Measurements from ENCODE around the gene HAS3.
A peak's percentile ranks its signal among the peaks of the same experiment; 100 is the strongest.
"Not testable (repeated sequence)": the region's sequence is repeated elsewhere in the genome, so short reads cannot be mapped to it uniquely, and the experiment has no call there.

HAS3 gene

GRCh38 chr16:69132424-69133252 lies 27.2 kb downstream of the HAS3 start, which contains the start of the genes CHTF8 and UTP4:
TSS of gene CHTF8 (minus strand) at chr16:69132588. CDS start at chr16:69121458, 11,130 bp downstream.
TSS of gene UTP4 (plus strand) at chr16:69132649. CDS start at chr16:69133460, 811 bp downstream.
- Mint-ChIP-seq H3K9me3 (no peaks in the 10 kb centered on the region), H3K4me1 (ENCODE audit: low read depth) (peaks cover 47% of the 10 kb centered on the region), H3K27me3 (no peaks in the 10 kb centered on the region), H3K27ac (peak within 1 kb of the TSS; percentile 88), H3K4me3 (peak within 1 kb of the TSS; percentile 84), H3K36me3 (ENCODE audit: low read depth) (peaks cover 60% of the 10 kb centered on the region)
- intact Hi-C loops (cut with micrococcal nuclease): loop anchor here (2.0 kb wide), 1 partner anchor 178 kb away; the partner anchor contains the start of gene VPS4A

GRCh38 chr16:69133373-69133954 lies 28.0 kb downstream of the HAS3 start:
- Mint-ChIP-seq H3K4me1 (ENCODE audit: low read depth) (peaks cover 43% of the 10 kb centered on the region), H3K9me3 (no peaks in the 10 kb centered on the region), H3K4me3 (peak overlapping the region; percentile 84), H3K27ac (peak overlapping the region; percentile 88), H3K27me3 (no peaks in the 10 kb centered on the region), H3K36me3 (ENCODE audit: low read depth) (peaks cover 61% of the 10 kb centered on the region)
- intact Hi-C loops (cut with micrococcal nuclease): loop anchor here (2.0 kb wide), 1 partner anchor 177 kb away; the partner anchor contains the start of gene VPS4A

- H3K36me3 Mint-ChIP-seq (ENCODE audit: low read depth): peaks cover 85% of the 10 kb centered on the region
- H3K27ac Mint-ChIP-seq: no peak overlapping the region
Measured at GRCh38 chr16:69138608-69139007, 33.2 kb downstream of the HAS3 start.

GRCh38 chr16:69139464-69139863 lies 34.0 kb downstream of the HAS3 start:
- H3K4me1 Mint-ChIP-seq (ENCODE audit: low read depth): peaks cover 13% of the 10 kb centered on the region
- peaks cover 93% of the 10 kb centered on the region for H3K36me3 Mint-ChIP-seq (ENCODE audit: low read depth)
- intact Hi-C loops (cut with micrococcal nuclease); H3K27ac Mint-ChIP-seq; H3K4me3 Mint-ChIP-seq; H3K9me3 Mint-ChIP-seq; H3K27me3 Mint-ChIP-seq: not testable (repeated sequence)

More at GRCh38 chr16:69138608-69139007, 33.2 kb downstream of the HAS3 start:
- Mint-ChIP-seq H3K27me3 (no peaks in the 10 kb centered on the region), H3K4me3 (no peak overlapping the region), H3K9me3 (no peaks in the 10 kb centered on the region), H3K4me1 (ENCODE audit: low read depth) (peaks cover 20% of the 10 kb centered on the region)
- intact Hi-C loops (cut with micrococcal nuclease): no loop called here

- Mint-ChIP-seq H3K9me3 (no peaks in the 10 kb centered on the region), H3K27ac (no peak overlapping the region), H3K4me3 (no peak overlapping the region), H3K27me3 (no peaks in the 10 kb centered on the region), H3K4me1 (ENCODE audit: low read depth) (peaks cover 4% of the 10 kb centered on the region), H3K36me3 (ENCODE audit: low read depth) (peaks cover 100% of the 10 kb centered on the region)
- intact Hi-C loops (cut with micrococcal nuclease): no loop called here
Measured at GRCh38 chr16:69141014-69141413, 35.6 kb downstream of the HAS3 start.

GRCh38 chr16:69141936-69142335 lies 36.5 kb downstream of the HAS3 start:
- H3K36me3 Mint-ChIP-seq (ENCODE audit: low read depth): peaks cover 98% of the 10 kb centered on the region
- H3K9me3 Mint-ChIP-seq: no peaks in the 10 kb centered on the region
- intact Hi-C loops (cut with micrococcal nuclease): no loop called here
- no peaks in the 10 kb centered on the region for H3K27me3 Mint-ChIP-seq
- H3K4me3 Mint-ChIP-seq: no peak overlapping the region
- no peak overlapping the region for H3K27ac Mint-ChIP-seq
- H3K4me1 Mint-ChIP-seq (ENCODE audit: low read depth): no peaks in the 10 kb centered on the region

- Mint-ChIP-seq H3K27me3 (no peaks in the 10 kb centered on the region), H3K9me3 (no peaks in the 10 kb centered on the region), H3K4me1 (ENCODE audit: low read depth) (no peaks in the 10 kb centered on the region), H3K36me3 (ENCODE audit: low read depth) (peaks cover 93% of the 10 kb centered on the region), H3K4me3 (no peak overlapping the region), H3K27ac (no peak overlapping the region)
- intact Hi-C loops (cut with micrococcal nuclease): no loop called here
Measured at GRCh38 chr16:69143116-69143515, 37.7 kb downstream of the HAS3 start.

- Mint-ChIP-seq H3K4me1 (ENCODE audit: low read depth) (no peaks in the 10 kb centered on the region), H3K27me3 (no peaks in the 10 kb centered on the region), H3K27ac (no peak overlapping the region), H3K9me3 (no peaks in the 10 kb centered on the region), H3K36me3 (ENCODE audit: low read depth) (peaks cover 88% of the 10 kb centered on the region), H3K4me3 (no peak overlapping the region)
- intact Hi-C loops (cut with micrococcal nuclease): no loop called here
Measured at GRCh38 chr16:69145658-69146057, 40.2 kb downstream of the HAS3 start.

- H3K27ac Mint-ChIP-seq; H3K27me3 Mint-ChIP-seq; H3K4me1 Mint-ChIP-seq (ENCODE audit: low read depth); H3K4me3 Mint-ChIP-seq; H3K9me3 Mint-ChIP-seq: not testable (repeated sequence)
- intact Hi-C loops (cut with micrococcal nuclease): loop anchor here (1.0 to 10.0 kb wide), 3 partner anchors 38 to 138 kb away; partner anchors contain the start of gene SNTB2
- peaks cover 87% of the 10 kb centered on the region for H3K36me3 Mint-ChIP-seq (ENCODE audit: low read depth)
Measured at GRCh38 chr16:69149621-69150020, 44.2 kb downstream of the HAS3 start.

- H3K36me3 Mint-ChIP-seq (ENCODE audit: low read depth): peaks cover 87% of the 10 kb centered on the region
- intact Hi-C loops (cut with micrococcal nuclease): loop anchor here (1.0 to 10.0 kb wide), 3 partner anchors 37 to 137 kb away; partner anchors contain the start of gene SNTB2
- H3K4me3 Mint-ChIP-seq: no peak overlapping the region
- no peak overlapping the region for H3K27ac Mint-ChIP-seq
- H3K4me1 Mint-ChIP-seq (ENCODE audit: low read depth): no peaks in the 10 kb centered on the region
- H3K27me3 Mint-ChIP-seq: no peaks in the 10 kb centered on the region
- H3K9me3 Mint-ChIP-seq: no peaks in the 10 kb centered on the region
Measured at GRCh38 chr16:69150146-69150865, 44.9 kb downstream of the HAS3 start.

- Mint-ChIP-seq H3K36me3 (ENCODE audit: low read depth) (peaks cover 97% of the 10 kb centered on the region), H3K4me3 (no peak overlapping the region), H3K9me3 (no peaks in the 10 kb centered on the region)
Measured at GRCh38 chr16:69157196-69157595, 51.7 kb downstream of the HAS3 start.

GRCh38 chr16:69160192-69160591 lies 54.7 kb downstream of the HAS3 start:
- intact Hi-C loops (cut with micrococcal nuclease): no loop called here
- peaks cover 5% of the 10 kb centered on the region for H3K4me1 Mint-ChIP-seq (ENCODE audit: low read depth)
- no peaks in the 10 kb centered on the region for H3K27me3 Mint-ChIP-seq
- no peaks in the 10 kb centered on the region for H3K9me3 Mint-ChIP-seq
- no peak overlapping the region for H3K4me3 Mint-ChIP-seq
- H3K36me3 Mint-ChIP-seq (ENCODE audit: low read depth): peaks cover 96% of the 10 kb centered on the region
- no peak overlapping the region for H3K27ac Mint-ChIP-seq

More at GRCh38 chr16:69157196-69157595, 51.7 kb downstream of the HAS3 start:
- peaks cover 5% of the 10 kb centered on the region for H3K4me1 Mint-ChIP-seq (ENCODE audit: low read depth)
- H3K27ac Mint-ChIP-seq: no peak overlapping the region
- H3K27me3 Mint-ChIP-seq: no peaks in the 10 kb centered on the region
- intact Hi-C loops (cut with micrococcal nuclease): loop anchor here (10.0 kb wide), 1 partner anchor 68 kb away; no protein-coding TSS in a partner anchor

GRCh38 chr16:69165584-69165983 lies 60.1 kb downstream of the HAS3 start:
- H3K36me3 Mint-ChIP-seq (ENCODE audit: low read depth): peaks cover 94% of the 10 kb centered on the region
- peaks cover 15% of the 10 kb centered on the region for H3K4me1 Mint-ChIP-seq (ENCODE audit: low read depth)
- H3K9me3 Mint-ChIP-seq: no peaks in the 10 kb centered on the region
- H3K4me3 Mint-ChIP-seq: no peak overlapping the region
- peaks cover 3% of the 10 kb centered on the region for H3K27me3 Mint-ChIP-seq
- H3K27ac Mint-ChIP-seq: no peak overlapping the region
- intact Hi-C loops (cut with micrococcal nuclease): no loop called here

All from dendritic cell treated with granulocyte-macrophage colony-stimulating factor and Interleukin-4, amounts not matched to agents 40 ng/mL and 50 ng/mL, for 4 days (primary cell).